Gastrocnemius medialis (tissue), 4 donors: ENCODE data around the gene ZNF768.

Experiments used
- POLR2A ChIP-seq, 2 donors: fragments of 450-650 bp; IDR thresholded peaks; one replicate each; pipeline ENCODE4 v1.6.1; 2017; ENCODE audit warnings: antibody characterized with exemption in 2 of 2, mild to moderate bottlenecking in 2 of 2, moderate library complexity in 2 of 2
- TF ChIP-seq, protein P1 (sequence below), 5 experiments: fragments of 450-650 bp in 3 of 5; fragments of 200-600 bp in 2 of 5; sonication (generic) in 2 of 5; IDR thresholded peaks in 4 of 5; conservative IDR thresholded peaks in 1 of 5; 1 replicate in 4 of 5; 2 replicates in 1 of 5; pipeline ENCODE4 v1.5.1; 2016 to 2019; ENCODE audit warnings: antibody characterized with exemption in 5 of 5, mild to moderate bottlenecking in 3 of 5, moderate library complexity in 3 of 5

DNA sequence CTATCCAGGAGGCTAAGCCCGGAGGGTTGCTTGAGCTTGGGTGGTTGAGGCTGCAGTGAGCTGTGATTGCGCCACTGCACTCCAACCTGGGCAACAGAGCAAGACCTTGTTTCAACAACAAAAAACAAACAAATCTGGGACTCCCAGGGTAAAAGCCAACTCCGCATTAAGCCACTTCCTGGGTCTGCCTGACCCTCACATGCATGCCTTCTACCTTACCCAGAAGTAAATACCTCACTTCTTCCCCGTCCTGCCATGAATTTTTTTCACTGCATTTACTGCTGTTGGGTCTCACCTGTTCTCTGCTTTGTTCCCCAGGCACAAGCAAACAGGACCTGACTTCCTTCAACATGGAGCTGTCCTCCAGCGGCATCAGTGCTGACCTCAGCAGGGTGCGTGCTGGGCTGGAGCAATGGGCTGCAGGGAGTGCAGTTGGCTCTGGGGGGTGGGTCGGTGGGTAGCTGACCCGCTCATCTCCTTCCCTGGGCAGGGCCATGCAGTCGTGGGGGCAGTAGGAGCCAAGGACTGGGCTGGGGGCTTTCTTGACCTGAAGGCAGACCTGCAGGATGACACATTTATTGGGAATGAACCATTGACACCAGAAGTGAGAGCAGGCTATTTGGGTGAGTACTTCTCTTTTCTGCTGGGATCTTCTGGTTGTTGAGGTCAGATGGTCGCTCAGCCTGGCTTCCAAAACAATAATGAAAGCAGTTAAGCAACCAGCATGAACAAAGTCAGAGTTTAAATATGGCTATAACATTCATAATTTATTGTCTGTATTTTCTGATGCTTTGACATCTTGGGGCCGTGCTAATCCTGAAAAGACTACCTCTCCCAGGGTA, 37.4 kb downstream of the ZNF768 start:
- TF ChIP-seq, protein P1, sequence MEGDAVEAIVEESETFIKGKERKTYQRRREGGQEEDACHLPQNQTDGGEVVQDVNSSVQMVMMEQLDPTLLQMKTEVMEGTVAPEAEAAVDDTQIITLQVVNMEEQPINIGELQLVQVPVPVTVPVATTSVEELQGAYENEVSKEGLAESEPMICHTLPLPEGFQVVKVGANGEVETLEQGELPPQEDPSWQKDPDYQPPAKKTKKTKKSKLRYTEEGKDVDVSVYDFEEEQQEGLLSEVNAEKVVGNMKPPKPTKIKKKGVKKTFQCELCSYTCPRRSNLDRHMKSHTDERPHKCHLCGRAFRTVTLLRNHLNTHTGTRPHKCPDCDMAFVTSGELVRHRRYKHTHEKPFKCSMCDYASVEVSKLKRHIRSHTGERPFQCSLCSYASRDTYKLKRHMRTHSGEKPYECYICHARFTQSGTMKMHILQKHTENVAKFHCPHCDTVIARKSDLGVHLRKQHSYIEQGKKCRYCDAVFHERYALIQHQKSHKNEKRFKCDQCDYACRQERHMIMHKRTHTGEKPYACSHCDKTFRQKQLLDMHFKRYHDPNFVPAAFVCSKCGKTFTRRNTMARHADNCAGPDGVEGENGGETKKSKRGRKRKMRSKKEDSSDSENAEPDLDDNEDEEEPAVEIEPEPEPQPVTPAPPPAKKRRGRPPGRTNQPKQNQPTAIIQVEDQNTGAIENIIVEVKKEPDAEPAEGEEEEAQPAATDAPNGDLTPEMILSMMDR (IDR thresholded peaks at IDR 0.05 in 4 of 5, conservative IDR thresholded peaks at IDR 0.05 in 1 of 5) = no peak
- no peak for TF ChIP-seq POLR2A (IDR thresholded peaks at IDR 0.05)
